ENCODE measurements around the gene MXD4. TPM values are rescaled to one million over a fixed set of nuclear protein-coding genes. Genes with fewer than 3 reads are reported as not detected.

MXD4 gene
- total RNA-seq, 1 experiment from 2014 or later = 19.2 TPM

DNA sequence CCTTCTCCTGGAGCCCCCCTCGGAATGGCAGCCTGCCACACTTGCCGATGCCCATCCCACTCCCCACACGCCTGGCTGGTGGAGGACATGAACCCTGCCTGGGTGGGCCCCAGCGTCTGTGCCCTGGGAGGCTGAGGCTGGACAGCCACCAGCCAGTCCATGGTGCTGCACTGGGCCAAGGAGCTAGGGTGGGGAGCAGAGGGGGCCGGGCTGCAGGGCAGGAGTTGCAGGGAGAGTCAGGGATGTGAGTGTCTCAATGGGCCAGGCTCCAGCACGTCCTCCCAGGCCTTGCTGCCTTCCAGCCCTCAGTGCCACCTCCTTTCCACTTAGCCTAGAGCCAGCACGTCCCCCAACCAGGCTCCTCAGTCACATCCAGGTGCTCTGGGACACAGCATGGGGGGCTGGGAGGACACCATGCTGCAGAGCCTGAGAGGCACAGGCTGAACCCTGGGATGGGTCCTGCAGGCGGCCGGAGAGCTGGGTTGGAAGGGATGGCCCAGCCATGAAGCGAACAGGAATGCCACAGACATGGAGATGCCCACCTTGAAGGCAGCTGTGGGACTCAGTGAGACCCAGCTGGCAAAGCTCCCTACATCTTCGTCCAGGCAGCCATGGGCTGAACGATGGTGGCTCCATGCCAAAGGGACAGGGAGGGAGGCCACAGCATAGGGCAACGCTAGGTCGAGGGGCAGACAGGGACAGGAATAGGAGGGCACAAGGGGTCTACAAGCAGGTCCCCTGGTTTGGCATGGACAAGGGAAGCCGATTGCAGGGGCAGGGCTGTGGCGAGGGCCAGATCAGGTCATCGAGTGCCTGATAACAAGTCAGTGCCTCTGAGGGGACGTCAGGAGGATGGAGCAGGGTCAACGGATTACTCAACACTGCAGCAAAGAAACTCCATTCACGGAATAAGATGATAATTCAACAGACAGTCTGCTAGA, 30.1 kb upstream of the MXD4 start:
- DNase-seq (ENCODE audit: low read depth) = no peak

GRCh38 chr4:2290974-2291704, 29.2 kb upstream of the MXD4 start:
- no peak for DNase-seq (ENCODE audit: low read depth)

DNA sequence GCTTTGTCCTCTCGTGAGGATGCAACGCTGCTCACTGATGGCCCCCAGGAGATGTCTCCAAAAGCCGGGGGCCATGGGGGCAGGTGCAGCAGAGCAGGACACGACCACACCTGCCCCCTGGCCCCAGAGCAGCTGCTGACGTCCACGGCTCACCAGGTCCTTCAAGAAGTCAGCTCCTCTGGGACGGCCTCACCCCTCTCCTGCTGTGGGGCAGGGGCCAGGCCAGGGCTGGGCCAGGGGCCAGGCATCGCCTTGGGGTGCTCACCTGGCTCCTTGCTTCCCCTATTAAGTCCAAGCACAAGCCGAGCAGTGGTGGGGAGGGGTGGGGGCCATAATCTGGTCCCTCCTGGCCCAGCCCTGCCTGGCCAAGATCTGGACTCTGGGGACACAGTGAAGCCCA, 28.6 kb upstream of the MXD4 start:
- DNase-seq (ENCODE audit: low read depth) = no peak

GRCh38 chr4:2289955-2290333, 28.0 kb upstream of the MXD4 start:
- no peak for DNase-seq (ENCODE audit: low read depth)

GRCh38 chr4:2289311-2289954, 27.5 kb upstream of the MXD4 start:
- DNase-seq (ENCODE audit: low read depth) = no peak

DNA sequence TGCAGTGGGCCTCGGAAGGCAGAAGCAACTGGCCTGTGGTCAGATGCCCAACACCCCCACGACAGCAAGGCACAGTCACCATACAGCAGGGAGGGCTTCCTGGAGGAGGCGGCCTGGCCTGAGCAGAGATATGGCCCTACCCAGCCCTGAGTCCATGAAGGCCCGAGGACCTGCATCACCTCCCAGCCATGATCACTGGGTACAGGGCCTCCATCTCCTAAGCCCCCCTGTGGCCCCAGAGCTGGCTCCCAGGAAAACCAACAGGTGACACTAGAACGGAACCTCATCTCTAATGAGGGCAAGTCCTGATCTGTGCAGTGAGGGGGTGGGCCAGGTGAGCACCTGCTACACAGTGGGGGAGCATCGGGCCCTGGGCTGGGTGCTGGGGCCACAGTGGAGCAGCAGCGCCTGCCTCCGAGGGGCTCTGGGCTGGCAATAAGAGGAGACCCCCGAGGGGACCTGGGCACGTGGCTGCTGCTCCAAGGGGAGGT, 26.2 kb upstream of the MXD4 start:
- DNase-seq (ENCODE audit: low read depth) = no peak

DNA sequence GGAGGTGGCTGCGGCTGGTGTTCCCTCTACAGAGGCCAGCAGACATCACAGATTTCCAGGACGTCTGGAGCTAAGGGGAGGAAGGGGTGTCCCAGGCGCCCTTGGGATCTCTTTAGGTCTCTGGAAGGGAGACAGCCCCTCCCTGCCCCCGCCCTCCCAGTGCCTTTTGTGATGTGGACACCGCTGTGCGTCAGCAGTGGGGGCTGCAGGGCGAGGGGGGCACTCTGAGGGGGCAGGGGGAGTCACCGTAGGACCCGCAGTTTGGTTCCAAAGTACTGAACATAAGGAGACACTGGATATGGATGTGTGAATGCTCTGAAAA, 25.6 kb upstream of the MXD4 start:
- DNase-seq (ENCODE audit: low read depth) = no peak

GRCh38 chr4:2286904-2287593, 25.1 kb upstream of the MXD4 start:
- DNase-seq (ENCODE audit: low read depth) = no peak

- DNase-seq (ENCODE audit: low read depth) = no peak
Observed at GRCh38 chr4:2285613-2286381, 23.9 kb upstream of the MXD4 start.

DNA sequence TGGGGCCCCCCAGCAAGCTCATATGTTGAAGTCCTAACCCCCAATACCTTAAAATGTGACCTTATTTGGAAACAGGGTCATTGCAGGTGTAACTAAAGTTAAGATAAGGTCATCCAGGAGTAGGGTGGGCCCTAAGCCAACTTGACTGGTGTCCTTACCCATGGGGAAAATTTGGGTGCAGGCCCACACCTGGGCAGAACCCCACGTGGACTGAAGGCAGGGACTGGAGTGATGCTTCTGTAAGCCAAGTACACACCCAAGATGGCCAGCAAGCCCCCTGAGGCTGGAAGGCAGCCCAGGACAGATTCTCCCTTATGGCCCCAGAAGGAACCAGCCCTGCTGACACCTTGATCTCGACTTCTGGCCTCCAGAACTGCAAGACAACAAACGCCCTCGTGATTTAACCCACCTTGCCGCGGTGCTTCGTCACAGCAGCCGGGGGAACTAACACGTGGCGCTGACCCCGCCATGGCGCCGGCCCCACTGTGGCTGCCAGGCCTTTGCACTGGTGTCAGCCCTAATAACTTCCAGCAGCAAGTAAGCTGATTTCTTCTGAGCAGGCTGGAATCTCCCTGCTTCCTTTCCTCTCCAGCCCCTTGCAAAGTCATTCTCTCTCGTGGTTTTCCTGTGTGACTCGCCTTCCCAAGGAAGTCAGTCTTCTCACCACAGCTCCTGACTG, 23.2 kb upstream of the MXD4 start:
- peak; percentile 58 for DNase-seq (ENCODE audit: low read depth)

GRCh38 chr4:2284161-2284933, 22.4 kb upstream of the MXD4 start:
- DNase-seq (ENCODE audit: low read depth) = no peak

DNA sequence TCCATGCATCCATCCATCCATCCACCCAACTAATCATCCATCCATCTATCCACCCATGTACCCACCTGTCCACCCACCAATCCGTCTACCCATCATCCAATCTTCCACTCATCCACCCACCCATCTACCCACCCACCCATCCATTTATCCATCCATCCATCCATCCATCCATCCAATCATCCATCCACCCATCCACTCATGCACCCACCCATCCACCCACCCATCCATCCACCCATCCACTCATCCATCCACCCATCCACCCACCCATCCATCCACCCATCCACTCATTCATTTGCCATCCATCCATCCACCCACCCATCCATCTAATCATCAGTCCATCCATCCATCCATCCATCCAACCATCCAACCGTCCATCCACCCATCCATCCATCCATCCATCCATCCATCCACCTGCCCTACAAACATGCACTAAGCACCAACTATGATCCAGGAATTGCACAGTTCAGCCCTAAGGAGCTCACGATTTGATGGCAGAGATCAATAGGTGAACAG, 21.3 kb upstream of the MXD4 start:
- no peak for DNase-seq (ENCODE audit: low read depth)

DNA sequence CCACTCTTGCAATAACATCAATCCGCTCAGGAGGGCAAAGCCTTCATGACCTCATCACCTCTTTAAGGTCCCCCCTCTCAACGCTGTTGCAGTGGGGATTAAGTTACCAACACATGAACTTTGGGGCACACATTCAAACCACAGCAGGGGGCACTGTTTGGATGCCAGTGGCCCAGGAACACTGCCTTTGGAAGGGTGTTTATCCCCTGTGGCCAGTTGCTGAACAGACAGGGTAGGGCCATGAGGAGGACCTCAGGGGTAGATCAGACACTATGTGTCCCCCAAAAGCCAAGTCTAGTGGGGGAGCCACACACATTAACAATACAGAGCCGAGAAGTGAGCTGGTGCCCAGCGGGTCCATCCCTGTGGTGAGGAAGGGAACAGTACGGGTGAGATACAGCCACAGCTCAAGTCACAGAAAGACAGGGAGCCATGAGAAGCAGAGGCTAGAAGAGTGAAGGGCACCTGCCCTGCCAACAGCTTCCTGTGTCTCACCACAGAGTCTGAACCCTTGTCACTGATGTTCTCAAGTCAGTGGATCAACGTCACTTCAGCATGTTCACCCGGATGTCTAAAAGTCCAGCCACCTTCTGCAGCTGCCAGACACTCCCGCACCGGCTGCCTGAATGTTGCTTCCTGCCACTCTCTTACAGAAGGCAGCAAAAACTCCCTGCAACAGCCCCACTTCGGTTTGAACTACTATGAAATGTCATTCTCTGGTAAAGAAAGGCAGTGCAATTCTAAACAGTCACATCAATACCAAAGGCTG, 19.9 kb upstream of the MXD4 start:
- peak; percentile 10 for DNase-seq (ENCODE audit: low read depth)

GRCh38 chr4:2280531-2281300, 18.8 kb upstream of the MXD4 start:
- DNase-seq (ENCODE audit: low read depth) = peak; percentile 34

- no peak for DNase-seq (ENCODE audit: low read depth)
Observed at GRCh38 chr4:2277956-2278355, 16.0 kb upstream of the MXD4 start.

DNA sequence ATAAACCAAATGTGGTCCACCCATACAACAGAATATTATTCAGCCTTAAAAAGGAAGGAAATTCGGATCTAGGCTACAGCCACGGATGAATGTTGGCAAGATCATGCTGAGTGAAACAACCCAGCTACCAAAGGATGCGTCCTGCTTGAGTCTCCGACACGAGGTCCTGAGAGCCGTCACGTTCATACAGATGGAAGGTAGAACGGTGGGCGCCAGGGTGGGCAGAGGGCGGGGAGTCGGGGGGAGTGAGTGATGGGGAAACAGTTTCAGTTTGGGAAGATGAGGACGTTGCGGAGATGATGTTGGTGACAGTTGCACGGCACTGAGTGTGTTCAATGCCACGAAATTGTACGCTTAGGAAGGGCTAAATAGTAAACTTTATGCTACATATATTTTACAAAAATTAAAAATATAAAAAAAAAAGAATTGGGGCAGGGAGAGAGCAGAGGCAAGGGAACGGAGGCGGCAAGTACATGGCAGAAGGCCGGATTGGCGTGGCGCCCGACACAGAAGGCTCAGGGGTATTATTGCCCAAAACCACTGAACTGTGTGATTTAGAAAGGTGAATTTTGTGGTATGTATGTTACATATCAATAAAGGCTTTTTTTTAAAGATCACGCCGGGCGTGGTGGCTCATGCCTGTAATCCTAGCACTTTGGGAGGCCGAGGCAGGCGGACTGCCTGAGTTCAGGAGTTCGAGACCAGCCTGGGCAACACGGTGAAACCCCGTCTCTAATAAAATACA, 14.8 kb upstream of the MXD4 start:
- DNase-seq (ENCODE audit: low read depth) = no peak

GRCh38 chr4:2275546-2276251, 13.8 kb upstream of the MXD4 start:
- no peak for DNase-seq (ENCODE audit: low read depth)

Measured in M059J (cell line).